GM18951 (cell line): Measurements from ENCODE around the gene PAQR6.

ENCODE experiments used
- POLR2A ChIP-seq: IDR thresholded peaks from 4 replicates; pipeline ENCODE4 v1.6.1; 2011; ENCODE audit warnings: mild to moderate bottlenecking; ENCODE audit not compliant: insufficient read length, insufficient read depth; ENCODE audit errors: extremely low read depth
- in situ Hi-C: fragments of 300-500 bp; cut with MboI; formaldehyde crosslinking; loops from one replicate; pipeline ENCODE4 v1.12.0; 2022; ENCODE audit warnings: low sequenced_read_pairs, mixed read lengths, inconsistent platforms; ENCODE audit not compliant: unreplicated experiment

Gene PAQR6

GRCh38 chr1:156253634-156254033 lies 5.8 kb upstream of the PAQR6 start:
- in situ Hi-C loops, result no loop called here
- no peak for TF ChIP-seq POLR2A

GRCh38 chr1:156251527-156251926 lies 3.7 kb upstream of the PAQR6 start:
- TF ChIP-seq POLR2A, result no peak
- in situ Hi-C loops, result no loop called here

GRCh38 chr1:156249593-156249992 lies 1.7 kb upstream of the PAQR6 start:
- in situ Hi-C loops, result no loop called here
- no peak for TF ChIP-seq POLR2A

- TF ChIP-seq POLR2A, result no peak
- in situ Hi-C loops, result no loop called here
Measured at GRCh38 chr1:156248323-156248683, 447 bp upstream of the PAQR6 start.

- in situ Hi-C loops, result no loop called here
- TF ChIP-seq POLR2A, result no peak
Measured at GRCh38 chr1:156246781-156247459, 936 bp downstream of the PAQR6 start.

GRCh38 chr1:156246241-156246780 lies 1.5 kb downstream of the PAQR6 start:
- in situ Hi-C loops, result no loop called here

GRCh38 chr1:156245451-156246232 lies 2.2 kb downstream of the PAQR6 start:
- in situ Hi-C loops, result no loop called here
- peak; percentile 32 for TF ChIP-seq POLR2A

More at GRCh38 chr1:156246241-156246780, 1.5 kb downstream of the PAQR6 start:
- TF ChIP-seq POLR2A, result no peak

GRCh38 chr1:156244712-156245111 lies 3.1 kb downstream of the PAQR6 start:
- no peak for TF ChIP-seq POLR2A
- in situ Hi-C loops, result no loop called here

GRCh38 chr1:156244126-156244525 lies 3.7 kb downstream of the PAQR6 start:
- in situ Hi-C loops, result no loop called here
- TF ChIP-seq POLR2A, result peak; percentile 4

GRCh38 chr1:156242738-156243137 lies 5.1 kb downstream of the PAQR6 start:
- in situ Hi-C loops, result no loop called here
- TF ChIP-seq POLR2A, result no peak

- TF ChIP-seq POLR2A, result no peak
- in situ Hi-C loops, result no loop called here
Measured at GRCh38 chr1:156241926-156242325, 5.9 kb downstream of the PAQR6 start, which contains the start of gene BGLAP. Gene BGLAP, plus strand, starts transcription at chr1:156242184. Its CDS starts 48 bp downstream, at chr1:156242232.

- TF ChIP-seq POLR2A, result no peak
- in situ Hi-C loops, result no loop called here
Measured at GRCh38 chr1:156241311-156241811, 6.5 kb downstream of the PAQR6 start.

- TF ChIP-seq POLR2A, result no peak
- in situ Hi-C loops, result no loop called here
Measured at GRCh38 chr1:156238248-156238647, 9.6 kb downstream of the PAQR6 start.
